ENCODE data around the gene DDX17. TPM values are rescaled to one million over a fixed set of nuclear protein-coding genes. Genes with fewer than 3 reads are reported as not detected.

DDX17 gene
- polyA plus RNA-seq, 1 experiment, result 426 TPM

- ChIA-PET CTCF (no interaction called here), POLR2A (interaction anchor here (0.7 to 1.4 kb wide), 3 partner anchors 10 to 33 kb away, joined by 3 to 5 read pairs (median 4); no protein-coding TSS in a partner anchor)
- peak within 1 kb of the TSS; percentile 80 for H3K27ac ChIP-seq (ENCODE audit: low read depth, low read length)
- no peaks in the 10 kb centered on the region; the same call in 1 of the 2 replicates for H3K9me3 ChIP-seq (ENCODE audit: control insufficient read depth, insufficient read depth, low read length)
- peak within 1 kb of the TSS; percentile 99 for H3K4me3 ChIP-seq (ENCODE audit: low read depth, low read length)
- no peak for TF ChIP-seq CTCF (IDR thresholded peaks at IDR 0.05; ENCODE audit: low read depth, low read length)
- peak; percentile 30 for DNase-seq (ENCODE audit: low read depth, low spot score)
- H3K27me3 ChIP-seq (ENCODE audit: control insufficient read depth, insufficient read depth, low read length), result peaks cover 8% of the 10 kb centered on the region
Observed at GRCh38 chr22:38467904-38468442, 38.1 kb downstream of the DDX17 start, which contains the start of gene KDELR3. Gene KDELR3, plus strand, starts transcription at chr22:38468096. Its CDS starts 138 bp downstream, at chr22:38468234.

- TF ChIP-seq CTCF (IDR thresholded peaks at IDR 0.05; ENCODE audit: low read depth, low read length), result no peak
- CTCF ChIA-PET, result no interaction called here
- no peaks in the 10 kb centered on the region; the same call in 1 of the 2 replicates for H3K9me3 ChIP-seq (ENCODE audit: control insufficient read depth, insufficient read depth, low read length)
- no peak for DNase-seq (ENCODE audit: low read depth, low spot score)
- H3K27me3 ChIP-seq (ENCODE audit: control insufficient read depth, insufficient read depth, low read length), result peaks cover 8% of the 10 kb centered on the region
- peak overlapping the region; percentile 21 for H3K27ac ChIP-seq (ENCODE audit: low read depth, low read length)
- POLR2A ChIA-PET, result interaction anchor here (0.6 to 1.4 kb wide), 4 partner anchors 9 to 108 kb away, joined by 3 to 6 read pairs (median 4); no protein-coding TSS in a partner anchor
- H3K4me3 ChIP-seq (ENCODE audit: low read depth, low read length), result peak overlapping the region; percentile 99
Observed at GRCh38 chr22:38467438-38467903, 38.6 kb downstream of the DDX17 start.

GRCh38 chr22:38465673-38466490 lies 40.2 kb downstream of the DDX17 start:
- H3K27me3 ChIP-seq (ENCODE audit: control insufficient read depth, insufficient read depth, low read length), result peaks cover 18% of the 10 kb centered on the region
- no peak overlapping the region for H3K4me3 ChIP-seq (ENCODE audit: low read depth, low read length)
- ChIA-PET POLR2A (no interaction called here), CTCF (no interaction called here)
- no peak for DNase-seq (ENCODE audit: low read depth, low spot score)
- H3K9me3 ChIP-seq (ENCODE audit: control insufficient read depth, insufficient read depth, low read length), result no peaks in the 10 kb centered on the region; the same call in 1 of the 2 replicates
- no peak overlapping the region for H3K27ac ChIP-seq (ENCODE audit: low read depth, low read length)
- no peak for TF ChIP-seq CTCF (IDR thresholded peaks at IDR 0.05; ENCODE audit: low read depth, low read length)

- CTCF ChIA-PET, result interaction anchor here (0.7 kb wide), 1 partner anchor 52 kb away, joined by 3 read pairs; no protein-coding TSS in a partner anchor
- TF ChIP-seq CTCF (IDR thresholded peaks at IDR 0.05; ENCODE audit: low read depth, low read length), result no peak
- Histone ChIP-seq H3K27ac (ENCODE audit: low read depth, low read length) (no peak overlapping the region), H3K9me3 (ENCODE audit: control insufficient read depth, insufficient read depth, low read length) (no peaks in the 10 kb centered on the region; the same call in 1 of the 2 replicates), H3K4me3 (ENCODE audit: low read depth, low read length) (no peak overlapping the region), H3K27me3 (ENCODE audit: control insufficient read depth, insufficient read depth, low read length) (peaks cover 25% of the 10 kb centered on the region)
- POLR2A ChIA-PET, result no interaction called here
- no peak for DNase-seq (ENCODE audit: low read depth, low spot score)
Observed at GRCh38 chr22:38464992-38465672, 41.0 kb downstream of the DDX17 start.

All from AG04450 (cell line).